Endothelial cell of hepatic sinusoid (primary cell): Measurements from ENCODE around the gene CMYA5.

Experiments
- in situ Hi-C: cut with HindIII; loops from 2 replicates; pipeline ENCODE4 v1.10.0; 2017; ENCODE audit warnings: low sequenced_read_pairs

Gene CMYA5

GRCh38 chr5:79792463-79792862, 102.8 kb downstream of the CMYA5 start:
- in situ Hi-C loops: no loop called here

DNA sequence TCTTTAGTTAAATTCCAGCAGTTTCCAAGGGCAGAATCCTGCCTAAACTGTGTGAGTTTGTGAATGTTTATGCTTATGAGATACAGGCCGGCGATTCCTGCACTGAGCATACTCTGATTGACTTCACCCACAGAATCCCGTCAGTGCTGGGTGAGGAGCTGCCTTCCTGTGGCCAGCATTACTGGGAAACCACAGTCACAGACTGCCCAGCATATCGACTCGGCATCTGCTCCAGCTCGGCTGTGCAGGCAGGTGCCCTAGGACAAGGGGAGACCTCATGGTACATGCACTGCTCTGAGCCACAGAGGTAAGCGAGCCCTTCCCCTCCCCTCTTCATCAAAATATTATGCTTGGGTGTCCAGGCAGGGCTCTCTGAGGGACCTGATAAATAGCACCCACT, 103.7 kb downstream of the CMYA5 start:
- in situ Hi-C loops: no loop called here

GRCh38 chr5:79793722-79794121, 104.1 kb downstream of the CMYA5 start:
- in situ Hi-C loops: no loop called here

- in situ Hi-C loops: no loop called here
Measured at GRCh38 chr5:79794347-79794746, 104.7 kb downstream of the CMYA5 start.

DNA sequence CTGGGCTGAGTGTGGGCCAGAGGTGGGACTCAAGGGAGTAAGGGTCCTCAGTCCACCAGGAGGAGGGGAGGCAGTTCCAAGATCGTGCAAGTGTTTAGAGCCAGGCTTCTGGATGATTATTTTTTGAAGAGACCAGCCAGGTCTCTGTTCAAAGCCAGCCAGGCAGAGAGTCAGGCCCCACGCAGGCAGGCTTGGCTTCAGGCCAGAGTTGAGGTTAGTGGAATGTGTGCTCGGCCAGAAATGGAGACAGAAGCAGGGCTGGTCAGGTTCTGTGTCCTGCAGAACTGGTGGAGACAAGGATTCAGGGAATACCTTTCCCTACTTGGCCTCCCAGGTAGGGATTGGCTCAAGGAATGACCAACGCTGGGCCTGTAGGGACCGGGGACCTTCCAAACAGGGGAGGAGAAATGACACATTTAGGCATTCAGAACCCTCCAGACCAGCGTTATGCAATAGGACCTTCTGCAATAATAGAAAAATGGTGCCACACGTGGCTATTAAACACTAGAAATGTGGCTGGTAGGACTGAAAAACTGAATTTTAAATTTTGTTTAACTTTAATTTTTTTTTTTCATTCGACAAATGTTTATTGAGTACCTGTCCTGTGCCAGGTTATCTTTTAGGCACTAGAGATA, 106.2 kb downstream of the CMYA5 start:
- in situ Hi-C loops: no loop called here

DNA sequence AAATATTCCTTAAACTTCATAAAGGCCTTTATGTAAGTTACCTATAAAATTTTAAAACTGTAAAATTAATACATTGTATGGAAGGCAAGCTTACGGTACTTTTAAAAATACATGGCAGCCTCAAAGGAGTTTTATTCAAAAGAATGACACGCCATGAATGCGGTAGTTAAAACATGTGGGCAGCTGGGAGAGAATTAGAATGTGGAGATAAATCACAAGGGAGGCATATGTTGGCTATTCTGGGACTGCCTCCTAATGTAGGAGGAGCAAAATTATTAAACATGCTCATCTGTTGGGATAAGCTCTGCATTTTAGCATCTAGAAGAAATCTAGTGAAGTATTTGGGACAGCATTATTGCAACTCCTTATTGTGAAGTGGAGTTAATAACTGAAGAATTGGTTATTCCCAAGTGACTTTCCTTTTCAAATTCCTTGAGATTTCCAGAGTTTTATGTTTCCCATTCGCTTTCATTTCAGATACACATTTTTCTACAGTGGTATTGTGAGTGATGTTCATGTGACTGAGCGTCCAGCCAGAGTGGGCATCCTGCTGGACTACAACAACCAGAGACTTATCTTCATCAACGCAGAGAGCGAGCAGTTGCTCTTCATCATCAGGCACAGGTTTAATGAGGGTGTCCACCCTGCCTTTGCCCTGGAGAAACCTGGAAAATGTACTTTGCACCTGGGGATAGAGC, 109.4 kb downstream of the CMYA5 start:
- in situ Hi-C loops: no loop called here

GRCh38 chr5:79800979-79801827, 111.6 kb downstream of the CMYA5 start:
- in situ Hi-C loops: no loop called here

- in situ Hi-C loops: no loop called here
Measured at GRCh38 chr5:79802406-79802805, 112.8 kb downstream of the CMYA5 start.

DNA sequence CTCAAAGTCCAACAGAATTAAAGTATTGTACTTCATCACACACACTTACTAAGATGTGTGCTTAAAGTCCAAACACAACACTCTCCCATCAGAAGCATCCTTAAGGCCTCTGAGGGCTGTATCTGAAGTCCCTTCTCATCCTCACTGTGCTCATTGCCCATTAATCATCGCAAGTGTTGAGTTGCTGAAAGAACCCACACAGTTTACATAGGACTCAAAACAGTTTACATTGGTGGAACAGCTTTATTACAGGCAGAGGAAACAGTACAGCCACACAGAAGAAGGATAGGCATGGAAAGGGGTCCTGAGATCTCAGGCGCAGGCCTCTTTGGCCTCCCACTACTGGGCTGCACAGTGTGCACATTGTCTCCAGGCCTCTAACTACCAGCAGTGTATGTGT, 113.4 kb downstream of the CMYA5 start:
- in situ Hi-C loops: no loop called here

GRCh38 chr5:79806741-79807140, 117.1 kb downstream of the CMYA5 start:
- in situ Hi-C loops: no loop called here

DNA sequence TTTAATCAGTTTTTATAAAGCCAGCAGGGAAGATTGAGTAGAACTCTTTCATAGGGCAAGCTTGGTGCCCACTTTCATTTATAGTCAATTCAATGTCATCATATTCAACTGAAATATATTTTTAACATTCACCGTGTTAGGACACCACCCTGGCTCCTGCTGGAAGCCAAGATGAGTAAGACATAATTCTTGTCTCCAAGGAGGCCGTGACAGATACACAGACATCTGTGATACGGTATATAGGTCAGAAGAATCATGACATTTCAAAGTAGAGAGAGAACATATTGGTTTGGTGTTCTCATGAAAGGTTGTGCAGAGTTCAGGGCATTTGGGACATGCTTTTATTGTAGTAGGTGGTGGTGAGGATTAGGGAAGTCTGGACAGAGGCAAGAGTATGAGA, 120.1 kb downstream of the CMYA5 start:
- in situ Hi-C loops: no loop called here

- in situ Hi-C loops: no loop called here
Measured at GRCh38 chr5:79811081-79811480, 121.4 kb downstream of the CMYA5 start.

GRCh38 chr5:79811904-79812303, 122.3 kb downstream of the CMYA5 start:
- in situ Hi-C loops: no loop called here

DNA sequence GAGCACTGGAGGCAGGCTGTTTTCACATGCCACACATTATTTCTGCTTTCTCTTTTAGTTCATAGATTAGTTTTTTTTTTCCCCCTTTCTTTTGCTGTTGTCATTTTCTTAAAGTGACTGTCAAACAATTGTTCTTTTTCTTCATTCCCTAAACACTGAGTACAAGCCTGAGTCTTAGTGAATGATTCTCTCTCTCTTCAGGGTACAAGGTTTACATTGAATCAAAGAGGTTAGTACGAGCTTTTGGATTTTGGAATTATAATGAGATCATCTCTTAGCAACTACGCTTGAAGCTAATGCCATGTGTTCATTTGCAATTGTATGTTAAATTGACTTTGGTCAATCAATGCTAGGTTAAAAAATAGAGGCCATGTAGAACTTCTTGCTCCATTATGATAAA, 125.1 kb downstream of the CMYA5 start:
- in situ Hi-C loops: no loop called here

GRCh38 chr5:79816014-79816413, 126.4 kb downstream of the CMYA5 start:
- in situ Hi-C loops: no loop called here

- in situ Hi-C loops: no loop called here
Measured at GRCh38 chr5:79820648-79821047, 131.0 kb downstream of the CMYA5 start.

DNA sequence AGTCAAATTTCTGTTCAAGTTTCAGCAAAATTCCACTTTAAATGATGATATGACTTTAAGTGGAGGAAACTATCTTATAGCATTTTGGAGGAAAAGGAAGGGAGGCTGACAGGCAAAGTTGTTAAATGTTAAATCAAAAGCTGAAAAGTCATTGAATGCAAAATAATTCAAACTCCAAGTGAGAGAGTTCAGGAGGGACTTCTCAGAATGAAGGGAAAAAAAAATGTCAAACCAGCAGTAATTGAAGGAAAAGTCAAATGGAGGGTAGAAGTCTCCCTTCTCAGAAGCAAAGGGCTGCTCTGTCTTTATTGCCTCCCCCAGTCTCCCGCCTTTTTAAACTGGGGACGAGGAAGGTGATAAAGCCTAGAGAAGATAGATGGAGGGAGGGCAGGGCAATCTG, 134.8 kb downstream of the CMYA5 start:
- in situ Hi-C loops: no loop called here

GRCh38 chr5:79825802-79826201, 136.2 kb downstream of the CMYA5 start:
- in situ Hi-C loops: loop anchor here (25.0 kb wide), 1 partner anchor 89 kb away; no protein-coding TSS in a partner anchor

- in situ Hi-C loops: loop anchor here (25.0 kb wide), 1 partner anchor 90 kb away; no protein-coding TSS in a partner anchor
Measured at GRCh38 chr5:79827159-79827629, 137.6 kb downstream of the CMYA5 start.

DNA sequence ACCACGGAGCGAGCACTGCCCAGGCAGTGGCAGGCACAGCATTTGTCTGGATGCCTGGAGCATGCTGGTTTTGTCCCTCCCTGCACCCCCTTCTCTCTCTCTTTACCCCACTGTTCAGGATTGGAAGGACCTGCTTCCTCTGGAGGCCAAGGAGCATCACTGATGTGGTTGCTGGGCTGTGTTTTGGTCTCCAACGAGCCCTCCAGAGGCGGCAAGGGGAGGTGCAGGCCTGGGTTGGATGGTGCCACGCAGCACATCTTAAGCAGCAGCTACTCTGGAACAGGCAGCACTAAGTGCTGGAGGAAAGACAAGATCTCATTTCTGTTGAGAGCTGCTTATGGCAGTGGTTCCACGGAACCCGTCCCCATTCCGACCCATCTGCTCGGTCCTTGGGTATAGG, 139.6 kb downstream of the CMYA5 start:
- in situ Hi-C loops: loop anchor here (25.0 kb wide), 1 partner anchor 92 kb away; no protein-coding TSS in a partner anchor
